Lower lobe of right lung (tissue), 2 donors: ENCODE results near the gene TECRL. TPM values are rescaled to one million over a fixed set of nuclear protein-coding genes. Genes with fewer than 3 reads are reported as not detected.

Experiments
- ATAC-seq, 2 donors: fragments of 200-7000 bp; cut with Tn5 transposase; one replicate each; pipeline ENCODE4 v1.9.1; 2020 to 2022; ENCODE audit warnings: mild to moderate bottlenecking in 2 of 2, moderate library complexity in 2 of 2
- DNase-seq: peaks from one replicate; pipeline ENCODE4 v3.0.0-alpha.2; 2020
- H3K27ac ChIP-seq: fragments of 200-600 bp; one replicate; pipeline ENCODE4 v1.8.0; 2022
- H3K27me3 ChIP-seq: fragments of 200-600 bp; one replicate; pipeline ENCODE4 v1.8.0; 2022; ENCODE audit warnings: low read depth
- H3K36me3 ChIP-seq: fragments of 200-600 bp; one replicate; pipeline ENCODE4 v1.8.0; 2022; ENCODE audit warnings: mild to moderate bottlenecking
- H3K4me1 ChIP-seq: fragments of 200-600 bp; one replicate; pipeline ENCODE4 v1.8.0; 2022
- H3K4me3 ChIP-seq: fragments of 200-600 bp; one replicate; pipeline ENCODE4 v1.8.0; 2022; ENCODE audit warnings: mild to moderate bottlenecking
- H3K9me3 ChIP-seq: fragments of 200-600 bp; one replicate; pipeline ENCODE4 v1.8.0; 2022
- CTCF ChIP-seq: fragments of 200-600 bp; IDR thresholded peaks from one replicate; pipeline ENCODE4 v1.8.0; 2022; ENCODE audit warnings: antibody characterized with exemption, mild to moderate bottlenecking
- intact Hi-C: fragments of 100-400 bp; cut with DNase I; formaldehyde crosslinking; loops from one replicate; pipeline ENCODE4 v1.11.0; 2022
- total RNA-seq: library from RNA; stranded (reverse); fragmentation: NEBNext Ultra II Directional; extraction: Animal tissue kit (Norgen Biotek cat#: 25700); gene quantifications from one replicate; pipeline ENCODE4 v1.2.1, GENCODE V29; 2021
- donor health status: DM: no; HTN: yes; CAD: no; lungs with severe emphysema.

The TECRL gene
- total RNA-seq, 1 donor from 2014 or later: not detected

- H3K27me3 ChIP-seq: no peaks in the 10 kb centered on the region
- no peaks in the 10 kb centered on the region for H3K9me3 ChIP-seq
- no peaks in the 10 kb centered on the region for H3K4me1 ChIP-seq
- no peak overlapping the region for H3K4me3 ChIP-seq
- no peaks in the 10 kb centered on the region for H3K36me3 ChIP-seq
- no peak for DNase-seq
- ATAC-seq: no peak
- no peak for TF ChIP-seq CTCF
- intact Hi-C loops: no loop called here
- H3K27ac ChIP-seq: no peak overlapping the region
These were observed 79.1 kb downstream of the TECRL start for GRCh38 chr4:64330143-64330542.

GRCh38 chr4:64327237-64327636, 82.0 kb downstream of the TECRL start:
- ATAC-seq: no peak
- no peak overlapping the region for H3K4me3 ChIP-seq
- no peak for DNase-seq
- H3K9me3 ChIP-seq: no peaks in the 10 kb centered on the region
- TF ChIP-seq CTCF: no peak
- no peak overlapping the region for H3K27ac ChIP-seq
- H3K27me3 ChIP-seq: no peaks in the 10 kb centered on the region
- intact Hi-C loops: no loop called here
- H3K4me1 ChIP-seq: no peaks in the 10 kb centered on the region
- no peaks in the 10 kb centered on the region for H3K36me3 ChIP-seq

GRCh38 chr4:64326507-64326906, 82.7 kb downstream of the TECRL start:
- H3K27me3 ChIP-seq: no peaks in the 10 kb centered on the region
- TF ChIP-seq CTCF: no peak
- H3K27ac ChIP-seq: no peak overlapping the region
- no peak for DNase-seq
- no peak for ATAC-seq
- H3K36me3 ChIP-seq: no peaks in the 10 kb centered on the region
- H3K9me3 ChIP-seq: no peaks in the 10 kb centered on the region
- H3K4me3 ChIP-seq: no peak overlapping the region
- H3K4me1 ChIP-seq: no peaks in the 10 kb centered on the region
- intact Hi-C loops: no loop called here

GRCh38 chr4:64306255-64306565, 103.0 kb downstream of the TECRL start:
- intact Hi-C loops: no loop called here
- ATAC-seq: no peak
- TF ChIP-seq CTCF: no peak

GRCh38 chr4:64305565-64306254, 103.5 kb downstream of the TECRL start:
- no peak for DNase-seq
- H3K4me3 ChIP-seq: no peak overlapping the region
- TF ChIP-seq CTCF: no peak

More at GRCh38 chr4:64306255-64306565, 103.0 kb downstream of the TECRL start:
- Histone ChIP-seq H3K27ac (no peak overlapping the region), H3K36me3 (no peaks in the 10 kb centered on the region), H3K27me3 (no peaks in the 10 kb centered on the region), H3K4me1 (no peaks in the 10 kb centered on the region), H3K9me3 (no peaks in the 10 kb centered on the region), H3K4me3 (no peak overlapping the region)
- DNase-seq: no peak

More at GRCh38 chr4:64305565-64306254, 103.5 kb downstream of the TECRL start:
- Histone ChIP-seq H3K27me3 (no peaks in the 10 kb centered on the region), H3K27ac (no peak overlapping the region), H3K4me1 (no peaks in the 10 kb centered on the region), H3K9me3 (no peaks in the 10 kb centered on the region), H3K36me3 (no peaks in the 10 kb centered on the region)
- ATAC-seq: no peak
- intact Hi-C loops: no loop called here
